AG04449 (cell line): Measurements from ENCODE around the gene RIN2.

Experiments
- CTCF ChIA-PET: fragments of 350-600 bp; formaldehyde crosslinking; extraction: SDS; loops from one replicate; lab custom pipeline; 2021; ENCODE audit warnings: antibody characterized with exemption; lab: Yijun Ruan, JAX
- POLR2A ChIA-PET: fragments of 400-600, 350-600 bp; formaldehyde crosslinking; extraction: SDS; loops from one replicate; lab custom pipeline; 2020; ENCODE audit warnings: antibody characterized with exemption, inconsistent platforms; lab: Yijun Ruan, JAX
- DNase-seq: peaks from one replicate; pipeline ENCODE4 v3.0.0-alpha.2; 2010; ENCODE audit warnings: low read depth, low spot score
- H3K4me3 ChIP-seq: 2 replicates; pipeline ENCODE4 v1.5.1; 2011; ENCODE audit warnings: low read depth, mild to moderate bottlenecking, control low read depth, low read length
- TF ChIP-seq, protein P1 (sequence below): IDR thresholded peaks from one replicate; pipeline ENCODE4 v1.5.1; 2011; ENCODE audit warnings: mild to moderate bottlenecking, moderate library complexity, low read length, control low read depth, inconsistent platforms; ENCODE audit not compliant: insufficient read depth; ENCODE audit errors: missing control alignments

RIN2 gene, protein sequence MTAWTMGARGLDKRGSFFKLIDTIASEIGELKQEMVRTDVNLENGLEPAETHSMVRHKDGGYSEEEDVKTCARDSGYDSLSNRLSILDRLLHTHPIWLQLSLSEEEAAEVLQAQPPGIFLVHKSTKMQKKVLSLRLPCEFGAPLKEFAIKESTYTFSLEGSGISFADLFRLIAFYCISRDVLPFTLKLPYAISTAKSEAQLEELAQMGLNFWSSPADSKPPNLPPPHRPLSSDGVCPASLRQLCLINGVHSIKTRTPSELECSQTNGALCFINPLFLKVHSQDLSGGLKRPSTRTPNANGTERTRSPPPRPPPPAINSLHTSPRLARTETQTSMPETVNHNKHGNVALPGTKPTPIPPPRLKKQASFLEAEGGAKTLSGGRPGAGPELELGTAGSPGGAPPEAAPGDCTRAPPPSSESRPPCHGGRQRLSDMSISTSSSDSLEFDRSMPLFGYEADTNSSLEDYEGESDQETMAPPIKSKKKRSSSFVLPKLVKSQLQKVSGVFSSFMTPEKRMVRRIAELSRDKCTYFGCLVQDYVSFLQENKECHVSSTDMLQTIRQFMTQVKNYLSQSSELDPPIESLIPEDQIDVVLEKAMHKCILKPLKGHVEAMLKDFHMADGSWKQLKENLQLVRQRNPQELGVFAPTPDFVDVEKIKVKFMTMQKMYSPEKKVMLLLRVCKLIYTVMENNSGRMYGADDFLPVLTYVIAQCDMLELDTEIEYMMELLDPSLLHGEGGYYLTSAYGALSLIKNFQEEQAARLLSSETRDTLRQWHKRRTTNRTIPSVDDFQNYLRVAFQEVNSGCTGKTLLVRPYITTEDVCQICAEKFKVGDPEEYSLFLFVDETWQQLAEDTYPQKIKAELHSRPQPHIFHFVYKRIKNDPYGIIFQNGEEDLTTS

DNA sequence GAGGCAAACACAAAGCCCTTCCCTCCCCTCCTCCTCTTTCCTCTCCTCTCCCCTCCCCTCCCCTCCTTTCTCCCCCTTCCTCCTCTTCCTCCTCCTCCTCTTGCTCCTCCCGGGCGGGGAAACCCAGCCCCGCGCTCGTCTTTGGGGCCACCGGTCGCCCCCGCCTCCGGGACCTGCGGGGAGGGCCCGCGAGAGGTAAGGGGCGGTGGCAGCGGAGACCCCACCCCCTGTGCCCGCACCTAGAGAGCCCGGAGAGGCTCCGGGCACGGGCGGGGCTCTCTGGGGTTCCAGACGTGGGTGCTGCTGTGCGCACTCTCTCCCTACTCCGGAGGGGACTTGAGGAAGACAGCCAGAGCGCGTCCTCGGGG, at the start of gene RIN2:
RIN2 (plus strand) TSS at position 126 of the 368 bp plus-strand sequence. CDS start 131,344 bp downstream, outside the sequence.
- ChIA-PET CTCF (interaction anchor here (0.9 to 3.6 kb wide), 2 partner anchors 27 to 236 kb away, joined by 3 to 11 read pairs; no protein-coding TSS in a partner anchor), POLR2A (interaction anchor here (0.8 to 1.1 kb wide), 3 partner anchors 12 to 259 kb away, joined by 3 read pairs; partner anchors contain the start of gene NAA20)
- H3K4me3 ChIP-seq: peak within 1 kb of the TSS; percentile 85
- DNase-seq: no peak
- TF ChIP-seq, protein P1, sequence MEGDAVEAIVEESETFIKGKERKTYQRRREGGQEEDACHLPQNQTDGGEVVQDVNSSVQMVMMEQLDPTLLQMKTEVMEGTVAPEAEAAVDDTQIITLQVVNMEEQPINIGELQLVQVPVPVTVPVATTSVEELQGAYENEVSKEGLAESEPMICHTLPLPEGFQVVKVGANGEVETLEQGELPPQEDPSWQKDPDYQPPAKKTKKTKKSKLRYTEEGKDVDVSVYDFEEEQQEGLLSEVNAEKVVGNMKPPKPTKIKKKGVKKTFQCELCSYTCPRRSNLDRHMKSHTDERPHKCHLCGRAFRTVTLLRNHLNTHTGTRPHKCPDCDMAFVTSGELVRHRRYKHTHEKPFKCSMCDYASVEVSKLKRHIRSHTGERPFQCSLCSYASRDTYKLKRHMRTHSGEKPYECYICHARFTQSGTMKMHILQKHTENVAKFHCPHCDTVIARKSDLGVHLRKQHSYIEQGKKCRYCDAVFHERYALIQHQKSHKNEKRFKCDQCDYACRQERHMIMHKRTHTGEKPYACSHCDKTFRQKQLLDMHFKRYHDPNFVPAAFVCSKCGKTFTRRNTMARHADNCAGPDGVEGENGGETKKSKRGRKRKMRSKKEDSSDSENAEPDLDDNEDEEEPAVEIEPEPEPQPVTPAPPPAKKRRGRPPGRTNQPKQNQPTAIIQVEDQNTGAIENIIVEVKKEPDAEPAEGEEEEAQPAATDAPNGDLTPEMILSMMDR: no peak

DNA sequence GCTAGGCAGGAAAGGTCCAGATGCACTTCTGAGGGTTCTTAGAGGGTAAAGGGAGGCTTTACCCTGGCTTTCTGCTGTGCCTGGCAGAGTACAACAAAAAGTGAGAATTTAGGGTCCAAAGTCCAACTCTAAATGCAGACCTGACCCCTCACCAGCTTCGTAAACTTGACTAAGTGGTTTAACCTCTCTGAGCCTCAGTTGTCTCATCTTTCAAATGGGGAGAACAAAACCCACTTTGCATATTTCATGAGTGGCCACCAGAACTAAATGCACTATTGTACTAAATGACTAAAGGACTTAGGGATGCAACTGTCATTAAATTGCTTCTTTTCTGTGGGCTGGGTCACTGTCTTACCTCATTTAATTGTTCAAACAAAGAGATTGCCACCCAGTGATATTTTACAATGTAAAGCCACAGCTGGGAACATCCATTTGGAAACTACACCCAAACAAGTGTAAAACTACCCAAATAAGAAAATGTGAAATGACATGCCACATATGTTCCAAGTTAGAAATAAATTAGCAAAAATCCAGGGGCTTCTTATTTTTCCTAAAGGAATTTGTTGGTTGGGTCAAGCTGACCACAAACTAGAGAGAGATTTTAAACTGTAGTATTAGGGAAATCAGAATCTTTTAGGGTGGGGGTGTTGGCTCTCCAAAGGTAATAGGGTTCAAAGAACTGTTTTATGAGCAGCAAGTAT, 48.3 kb upstream of the RIN2 start:
- TF ChIP-seq, protein P1: no peak
- CTCF ChIA-PET: no interaction called here
- no peak overlapping the region for H3K4me3 ChIP-seq
- POLR2A ChIA-PET: no interaction called here
- DNase-seq: no peak

DNA sequence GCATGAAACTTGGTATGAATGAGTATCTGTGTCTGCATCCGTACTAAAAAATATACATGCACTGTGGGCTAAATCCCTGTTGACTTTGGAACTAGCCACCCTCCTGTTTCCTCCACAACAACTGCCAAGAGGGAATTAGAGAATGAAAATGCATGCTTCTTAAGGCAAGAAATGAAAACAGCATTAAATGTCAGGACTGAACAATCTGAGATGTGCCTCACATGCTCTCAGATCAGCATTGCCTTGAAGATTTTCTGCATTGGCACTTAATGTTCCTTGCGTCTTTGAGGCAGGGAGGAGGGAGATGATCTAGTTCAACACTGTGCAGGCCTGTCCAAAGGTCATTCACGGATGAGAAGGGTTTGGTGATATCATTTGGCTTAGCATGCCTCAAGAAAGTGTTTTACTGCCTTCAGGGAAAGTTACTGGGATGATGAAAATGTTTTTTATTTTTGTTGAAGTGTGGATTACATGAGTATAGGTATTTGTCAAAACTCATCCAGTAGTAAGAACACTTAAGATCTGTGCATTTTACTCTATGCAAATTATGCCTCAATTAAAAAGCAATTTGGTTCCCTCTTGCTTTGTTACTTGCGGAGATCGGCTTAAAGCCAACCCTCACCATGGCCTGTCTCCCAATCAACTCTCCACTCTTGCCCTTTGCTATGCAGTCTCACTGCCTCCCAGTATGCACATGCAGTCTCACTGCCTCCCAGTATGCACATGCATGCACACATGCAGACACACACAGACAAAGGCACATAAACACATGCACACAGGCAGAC, 47.5 kb upstream of the RIN2 start:
- H3K4me3 ChIP-seq: no peak overlapping the region
- no peak for DNase-seq
- ChIA-PET CTCF (no interaction called here), POLR2A (no interaction called here)
- TF ChIP-seq, protein P1: no peak

DNA sequence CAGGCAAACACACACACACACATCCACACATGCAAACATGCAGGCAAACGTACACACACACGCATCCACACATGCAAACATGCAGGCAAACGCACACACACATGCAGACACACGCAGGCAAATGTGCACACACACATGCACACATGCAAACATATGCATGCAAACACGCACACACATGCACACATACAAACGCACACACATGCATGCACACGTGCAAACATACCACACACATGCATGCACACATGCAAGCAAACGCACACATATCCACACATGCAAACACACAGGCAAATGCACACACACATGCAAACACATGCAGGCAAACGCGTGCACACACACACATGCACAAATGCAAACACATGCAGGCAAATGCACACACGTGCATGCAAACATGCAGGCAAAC, 46.9 kb upstream of the RIN2 start:
- TF ChIP-seq, protein P1: no peak
- POLR2A ChIA-PET: no interaction called here
- CTCF ChIA-PET: interaction anchor here (1.9 kb wide), 1 partner anchor 18 kb away, joined by 4 read pairs; no protein-coding TSS in a partner anchor
- DNase-seq: no peak
- no peak overlapping the region for H3K4me3 ChIP-seq

DNA sequence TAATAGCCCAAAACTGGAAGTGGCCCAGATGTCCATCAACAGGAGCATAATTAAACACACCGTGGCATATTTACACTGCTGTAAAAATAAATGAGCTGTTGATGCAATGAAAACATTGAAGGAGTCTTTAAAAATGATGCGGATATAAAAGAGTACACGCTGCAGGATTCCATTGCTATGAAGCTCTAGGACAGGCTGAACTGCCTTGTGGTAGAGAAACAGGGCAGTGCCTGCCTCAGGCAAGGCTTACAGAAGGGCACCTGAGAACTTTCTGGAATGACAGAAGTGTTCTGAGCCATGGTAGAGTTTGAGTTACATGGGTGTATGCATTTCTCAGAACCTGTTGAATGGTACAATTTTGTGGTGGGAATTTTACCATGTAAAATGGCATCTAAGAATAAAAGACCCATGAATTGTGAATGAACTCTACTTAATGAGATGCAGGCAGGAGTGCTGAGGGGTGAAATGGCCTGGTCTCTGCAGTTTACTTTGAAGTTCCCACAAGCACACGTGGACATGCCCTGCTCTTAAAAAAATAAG, 45.3 kb upstream of the RIN2 start:
- no peak for DNase-seq
- POLR2A ChIA-PET: no interaction called here
- CTCF ChIA-PET: interaction anchor here (1.9 kb wide), 1 partner anchor 20 kb away, joined by 4 read pairs; no protein-coding TSS in a partner anchor
- TF ChIP-seq, protein P1: no peak
- no peak overlapping the region for H3K4me3 ChIP-seq
